NCI-H460 (cell line): ENCODE measurements around the gene CAPN2. TPM values are rescaled to one million over a fixed set of nuclear protein-coding genes. Genes with fewer than 3 reads are reported as not detected.

ENCODE experiments used
- DNase-seq: peaks from one replicate; pipeline ENCODE4 v3.0.0-alpha.2; 2016; ENCODE audit warnings: low read depth; ENCODE audit errors: extremely low read depth
- polyA plus RNA-seq: library from polyadenylated mRNA; depleted of rRNA; stranded (reverse); fragments of >200 nt; gene quantifications from 2 replicates; pipeline ENCODE4 v1.2.3, GENCODE V29; 2014; cell fraction: nucleus; rRNA removed
- total RNA-seq: library from RNA; depleted of rRNA; stranded (reverse); fragments of >200 nt; shearing (Covaris generic); gene quantifications from 2 replicates; pipeline ENCODE4 v1.2.3, GENCODE V29; 2014; rRNA removed

The CAPN2 gene
- total RNA-seq: 244 and 256 TPM in 2 replicates
- polyA plus RNA-seq: 192 and 215 TPM in 2 replicates

DNA sequence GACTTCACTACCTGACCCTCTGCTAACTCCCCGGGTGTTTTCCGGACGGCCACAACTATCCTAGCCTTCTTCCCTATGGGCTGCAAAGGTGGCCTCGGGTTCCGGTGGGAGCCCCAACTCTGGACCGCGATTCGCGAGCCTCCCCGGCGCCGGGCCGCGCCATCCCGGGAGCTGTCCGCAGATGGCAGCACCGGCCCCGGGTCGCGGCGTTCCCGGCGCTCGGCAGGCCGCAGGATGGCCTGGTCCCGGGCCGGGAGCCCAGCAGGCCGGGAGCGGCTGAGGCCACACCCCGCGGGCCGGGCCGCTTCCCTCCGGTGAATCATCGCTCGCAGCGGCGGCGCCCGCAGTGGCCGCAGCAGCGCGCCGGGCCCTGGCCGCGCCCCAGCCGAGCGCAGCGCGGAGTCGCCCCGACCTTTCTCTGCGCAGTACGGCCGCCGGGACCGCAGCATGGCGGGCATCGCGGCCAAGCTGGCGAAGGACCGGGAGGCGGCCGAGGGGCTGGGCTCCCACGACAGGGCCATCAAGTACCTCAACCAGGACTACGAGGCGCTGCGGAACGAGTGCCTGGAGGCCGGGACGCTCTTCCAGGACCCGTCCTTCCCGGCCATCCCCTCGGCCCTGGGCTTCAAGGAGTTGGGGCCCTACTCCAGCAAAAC lies at the start of gene CAPN2:
Gene CAPN2 (plus strand): TSS at position 346 of the 656 bp plus-strand sequence. CDS start 102 bp downstream, at position 448.
- peak; percentile 88 for DNase-seq

DNA sequence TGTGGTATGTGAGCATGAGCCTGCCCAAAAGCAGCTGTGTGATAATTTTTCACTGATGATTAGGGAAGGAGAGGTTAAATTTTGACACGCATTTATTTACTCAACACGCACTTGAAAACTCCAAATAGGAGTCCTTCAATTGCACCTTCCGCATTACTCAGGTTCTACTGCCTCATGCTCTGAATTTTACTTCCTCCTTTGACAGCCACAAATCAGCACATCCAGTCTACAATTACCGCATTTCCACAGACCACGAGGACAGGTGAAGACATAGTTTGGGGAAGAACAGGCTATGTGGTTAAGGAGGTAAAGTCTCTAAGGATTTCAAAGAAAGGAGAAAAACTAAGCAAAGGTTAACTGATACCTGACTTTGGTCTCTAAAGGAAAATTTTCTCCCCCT lies 49.4 kb upstream of the CAPN2 start:
- DNase-seq: no peak

DNA sequence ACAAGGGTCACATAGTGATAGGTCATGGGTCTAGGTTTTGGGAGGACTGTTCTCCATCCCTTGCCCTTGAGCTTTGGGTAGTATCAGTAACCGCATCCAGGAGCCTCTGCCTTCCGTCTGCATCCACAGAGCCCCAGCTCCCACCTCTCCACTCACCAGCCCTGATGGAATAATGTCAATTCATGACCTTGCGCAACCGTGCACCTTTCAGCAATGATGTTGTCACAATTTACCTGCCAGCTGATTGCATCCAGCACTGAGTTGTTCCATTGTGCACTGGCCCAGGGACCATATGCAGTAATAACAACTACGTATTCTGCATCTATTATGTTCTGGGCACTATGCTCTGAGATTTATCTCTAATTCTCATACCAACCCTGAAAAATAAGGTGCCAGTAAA lies 48.2 kb upstream of the CAPN2 start:
- no peak for DNase-seq

DNA sequence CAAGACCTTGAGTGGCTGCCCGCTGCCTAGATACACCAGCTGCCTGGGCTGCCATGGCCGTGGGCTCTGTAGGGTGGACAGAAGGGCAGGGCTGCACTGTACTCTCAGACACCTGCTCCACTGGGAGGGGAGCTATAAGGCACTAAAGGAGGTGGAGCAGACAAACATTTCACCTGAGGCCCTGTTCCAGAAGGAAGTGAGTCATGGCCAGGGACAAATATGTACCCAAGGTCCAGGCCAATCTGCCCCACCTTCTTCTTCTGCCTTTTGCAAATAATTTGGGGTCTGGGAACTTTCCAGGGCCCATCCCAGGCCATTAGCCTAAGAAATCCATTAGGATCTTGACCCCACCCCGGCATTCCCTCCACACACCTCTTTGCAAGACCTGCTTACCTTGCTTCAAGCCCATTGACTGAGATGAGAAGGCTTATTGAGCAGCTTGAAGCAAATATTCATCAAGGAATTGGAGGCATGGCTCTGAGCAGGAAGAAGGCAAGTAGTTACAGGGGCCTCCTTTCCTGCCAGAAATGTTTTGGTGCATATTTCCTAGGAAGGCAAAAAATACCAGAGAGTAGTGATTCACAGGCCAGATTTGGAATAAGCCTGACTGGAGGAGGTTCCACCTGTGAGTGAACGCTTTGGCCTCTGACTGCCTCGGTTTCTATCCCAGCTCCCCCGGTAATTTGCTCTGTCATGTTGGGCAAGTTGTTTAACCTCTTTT lies 46.6 kb upstream of the CAPN2 start, which contains the start of gene CAPN8:
Gene CAPN8 (minus strand): TSS at position 110 of the 721 bp plus-strand sequence. CDS start 55 bp downstream, at position 55.
- no peak for DNase-seq

DNA sequence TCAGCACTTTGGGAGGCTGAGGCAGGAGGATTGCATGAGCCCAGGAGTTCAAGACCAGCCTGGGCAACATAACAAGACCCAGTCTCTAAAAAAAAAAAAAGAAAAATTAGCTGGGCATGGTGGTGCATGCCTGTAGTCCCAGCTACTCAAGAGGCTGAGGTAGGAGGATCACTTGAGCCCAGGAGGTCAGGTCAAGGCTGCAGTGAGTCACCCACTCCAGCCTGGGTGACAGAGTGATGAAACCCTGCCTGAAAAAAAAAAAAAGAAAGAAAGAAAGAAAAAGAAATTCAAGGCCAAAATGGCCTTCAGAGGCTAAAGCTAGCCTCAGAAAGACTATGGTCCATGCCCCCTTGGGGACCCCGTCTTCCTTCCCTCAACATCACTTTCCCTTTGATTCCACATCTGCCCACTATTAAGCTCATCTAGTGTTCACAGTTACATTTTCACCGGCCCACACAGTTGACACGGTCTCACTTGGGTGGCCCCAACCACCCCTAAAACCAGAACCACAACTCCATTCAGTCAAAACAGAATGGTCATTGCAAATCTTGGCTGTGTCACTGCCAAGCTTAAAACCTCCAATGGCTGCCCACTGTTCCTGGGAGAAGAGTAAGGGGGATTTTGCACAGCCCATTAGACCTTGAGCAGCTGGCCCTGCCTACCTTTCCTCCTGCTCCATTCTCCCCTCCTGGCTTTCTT lies 44.7 kb upstream of the CAPN2 start:
- no peak for DNase-seq

DNA sequence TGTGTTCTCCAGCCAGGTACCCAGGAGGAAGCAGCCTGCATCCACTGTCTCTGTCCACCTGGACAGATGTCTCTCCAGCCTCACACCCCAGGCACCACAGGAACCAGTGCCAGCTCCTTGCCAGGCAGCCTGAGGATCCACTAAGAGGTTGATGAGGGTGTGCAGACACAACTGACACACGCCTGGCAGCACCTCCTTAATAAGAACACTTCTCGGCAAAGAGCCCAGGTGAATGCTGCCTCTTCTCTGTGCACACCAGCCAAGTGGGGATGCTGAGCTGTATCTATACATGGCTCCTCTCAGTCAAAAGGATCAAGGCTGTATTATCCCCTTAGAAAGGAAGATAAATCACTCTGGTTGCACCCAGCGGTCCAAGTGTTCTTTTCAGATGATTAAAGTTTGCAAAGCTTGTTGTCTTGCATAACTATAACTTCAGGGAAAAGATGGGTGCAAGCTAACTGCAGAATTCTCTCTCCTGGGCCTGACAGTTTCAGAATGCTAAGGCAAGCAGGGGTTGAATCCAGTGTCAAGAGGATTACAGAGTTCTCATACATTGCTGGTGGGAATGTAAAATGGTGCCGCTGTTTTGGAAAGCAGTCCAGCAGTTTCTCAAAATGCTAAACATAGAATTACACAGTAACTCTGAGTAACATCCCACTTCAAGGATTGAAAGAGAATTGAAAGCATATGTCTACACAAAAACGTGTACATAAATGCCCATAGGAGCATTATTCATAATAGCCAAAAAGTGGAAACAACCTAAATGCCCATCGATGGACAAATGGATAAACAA lies 43.1 kb upstream of the CAPN2 start:
- DNase-seq: no peak

DNA sequence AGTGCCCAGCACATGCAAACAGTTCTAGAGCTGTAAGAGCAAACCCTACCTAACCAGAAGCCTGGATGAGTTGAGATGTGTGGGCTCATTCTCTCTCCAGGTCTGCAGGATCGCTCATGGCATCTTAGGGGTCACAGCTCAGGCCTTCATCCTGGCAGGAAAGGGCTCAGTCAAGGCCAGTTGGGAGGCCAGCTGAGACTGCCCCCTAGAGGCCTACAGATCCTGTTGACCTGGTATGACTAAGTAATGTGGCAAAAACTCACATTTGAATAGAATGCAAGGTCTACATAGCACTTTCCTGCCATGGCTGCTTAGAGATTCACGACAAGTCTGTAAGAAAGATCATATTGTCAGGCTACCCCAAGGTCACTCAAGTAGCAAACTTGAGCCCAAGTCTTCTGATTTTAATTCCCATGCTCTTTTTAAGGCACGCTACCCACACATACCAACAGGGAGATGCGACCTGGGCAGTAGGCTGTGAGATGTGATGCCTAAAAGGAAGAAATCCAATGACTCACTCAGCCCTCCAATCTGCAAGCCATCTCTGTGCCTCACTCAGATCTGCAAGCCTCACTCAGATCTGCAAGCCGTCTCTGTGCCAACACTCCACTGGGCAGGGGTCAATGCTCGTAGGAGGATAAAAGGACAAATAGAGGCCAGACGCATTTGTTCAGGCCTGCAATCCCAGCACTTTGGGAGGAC lies 41.7 kb upstream of the CAPN2 start:
- peak; percentile 32 for DNase-seq

DNA sequence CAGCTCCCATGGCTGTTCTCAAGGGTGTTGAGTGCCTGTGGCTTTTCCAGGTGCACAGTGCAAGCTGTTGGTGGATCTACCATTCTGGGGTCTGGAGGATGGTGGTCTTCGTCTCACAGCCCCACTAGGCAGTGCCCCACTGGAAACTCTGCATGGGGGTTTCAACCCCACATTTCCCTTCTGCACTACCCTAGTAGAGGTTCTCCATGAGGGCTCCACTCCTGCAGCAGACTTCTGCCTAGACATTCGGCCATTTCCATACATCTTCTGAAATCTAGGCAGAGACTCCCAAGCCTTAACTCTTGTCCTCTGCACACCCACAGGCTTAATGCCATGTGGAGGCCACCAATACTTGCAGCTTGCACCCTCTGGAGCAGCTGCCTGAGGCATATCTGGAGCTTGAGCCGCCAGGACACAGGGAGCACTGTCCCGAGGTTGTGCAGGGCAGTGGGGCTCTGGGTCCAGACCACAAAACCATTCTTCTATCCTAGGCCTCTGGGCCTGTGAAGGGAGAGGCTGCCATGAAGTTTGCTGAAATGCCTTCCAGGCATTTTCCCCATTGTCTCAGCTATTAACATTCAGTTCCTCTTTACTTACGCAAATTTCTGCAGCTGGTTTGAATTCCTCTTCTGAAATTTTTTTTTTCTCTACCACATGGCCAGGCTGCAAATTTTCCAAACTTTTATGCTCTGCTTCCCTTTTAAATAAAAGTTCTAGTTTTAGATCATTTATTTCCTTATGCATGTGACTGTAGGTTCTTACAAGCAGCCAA lies 38.0 kb upstream of the CAPN2 start:
- no peak for DNase-seq

DNA sequence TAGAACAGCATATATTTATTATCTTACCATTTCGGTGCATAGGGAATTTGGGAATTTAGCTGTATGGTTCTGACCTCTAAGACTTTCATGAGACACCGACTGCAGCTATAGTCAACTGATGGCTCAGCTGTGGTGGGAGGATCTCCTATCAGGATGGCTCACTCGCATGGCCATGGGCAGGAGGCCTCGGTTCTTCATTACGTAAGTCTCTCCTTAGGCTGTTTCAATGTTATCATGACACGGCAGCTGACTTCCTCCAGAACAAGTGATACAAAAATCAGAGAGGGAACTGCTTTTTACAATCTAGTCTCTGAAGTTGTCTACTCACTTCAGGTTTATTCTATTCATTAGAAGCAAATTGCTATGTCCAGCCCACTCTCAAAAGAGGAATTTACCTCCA lies 33.5 kb upstream of the CAPN2 start:
- DNase-seq: no peak

DNA sequence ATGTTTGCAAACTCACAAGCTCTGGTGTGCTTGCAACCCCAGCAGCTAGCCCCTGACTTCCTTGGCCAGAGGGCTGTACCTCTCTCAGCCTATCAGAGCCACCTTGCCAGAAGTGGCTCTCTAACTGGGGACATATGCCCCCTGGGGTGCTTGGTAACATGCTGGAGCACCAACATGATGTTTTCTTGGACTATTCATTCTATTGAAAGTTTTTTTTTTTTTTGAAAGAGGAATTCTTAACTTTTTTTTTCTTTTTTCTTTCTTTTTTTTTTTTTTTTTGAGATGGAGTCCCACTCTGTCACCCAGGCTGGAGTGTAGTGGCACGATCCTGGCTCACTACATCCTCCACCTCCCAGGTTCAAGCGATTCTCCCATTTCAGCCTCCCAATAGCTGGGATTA lies 32.2 kb upstream of the CAPN2 start:
- no peak for DNase-seq

DNA sequence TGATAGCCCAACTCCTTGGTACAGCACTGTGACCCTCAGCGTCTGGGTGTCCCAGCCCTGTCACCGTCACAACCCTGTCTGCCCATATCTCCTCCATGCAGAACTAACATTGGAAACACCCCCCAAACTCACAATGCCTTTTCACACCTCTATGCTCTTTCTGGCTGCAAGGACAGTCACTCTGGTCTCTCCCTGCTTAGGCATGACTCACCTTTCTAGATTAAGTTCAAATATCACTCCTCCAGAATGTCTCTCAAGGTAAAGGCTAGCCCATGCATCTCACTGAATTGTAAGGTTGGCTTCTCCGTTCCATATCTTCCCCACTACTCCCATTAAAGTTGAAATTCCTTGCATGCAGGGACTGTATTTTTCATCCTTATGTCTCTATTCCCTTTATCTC lies 29.8 kb upstream of the CAPN2 start:
- no peak for DNase-seq

DNA sequence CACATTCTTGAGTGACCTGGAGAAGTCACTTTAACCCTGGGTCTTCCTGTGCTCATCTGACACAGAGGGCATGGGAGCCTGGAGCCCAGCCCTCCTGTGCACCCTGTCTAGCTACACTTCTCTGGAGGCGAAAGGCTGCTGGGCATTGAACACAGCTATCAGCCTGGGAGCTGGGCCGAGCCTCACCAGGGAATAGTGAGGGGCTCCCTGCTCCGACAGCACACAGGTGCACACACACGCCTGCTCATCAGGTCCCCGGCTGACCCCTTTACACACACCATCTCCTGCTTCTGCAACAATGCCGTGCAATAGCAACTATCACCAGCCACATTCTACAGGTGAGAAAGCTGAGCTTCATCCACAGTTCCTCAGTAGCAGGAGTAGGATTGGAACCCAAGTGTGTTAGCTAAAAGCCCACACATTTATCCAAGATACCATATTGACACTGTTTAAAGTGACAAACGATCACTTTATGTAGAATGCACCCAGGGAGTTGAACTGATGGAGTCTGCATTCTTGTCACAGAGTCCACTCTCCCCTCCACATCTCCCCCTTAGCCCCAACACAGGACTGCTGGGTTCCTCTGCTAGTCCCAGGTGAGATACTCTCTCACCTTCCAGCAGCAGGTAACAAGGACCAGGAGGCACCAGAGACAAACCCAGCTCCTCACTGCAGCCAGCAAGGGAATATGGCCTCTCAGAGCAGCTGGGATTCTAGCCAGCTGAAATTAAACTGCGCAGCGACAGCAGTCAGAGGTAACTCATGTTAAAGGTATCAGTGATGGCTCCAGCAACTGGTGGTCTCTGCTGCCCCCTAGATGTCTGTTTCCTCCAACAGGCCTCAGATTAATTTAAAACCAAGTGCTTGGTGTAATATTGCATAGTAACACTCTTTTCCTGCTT lies 28.5 kb upstream of the CAPN2 start:
- peak; percentile 60 for DNase-seq

DNA sequence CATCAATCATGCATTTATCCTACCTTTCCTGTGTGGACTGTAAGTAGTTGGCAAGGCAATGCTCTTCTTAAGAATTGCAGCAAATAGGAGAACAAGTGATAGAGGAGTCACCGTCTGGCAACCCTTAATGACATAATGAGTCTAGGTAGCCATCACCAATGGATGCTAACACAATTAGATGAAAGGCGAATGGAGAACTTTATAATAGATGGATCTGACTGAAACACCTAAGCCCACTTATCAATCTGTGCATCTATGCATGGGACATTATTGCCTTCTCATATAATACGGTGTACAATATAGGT lies 27.9 kb upstream of the CAPN2 start:
- no peak for DNase-seq

DNA sequence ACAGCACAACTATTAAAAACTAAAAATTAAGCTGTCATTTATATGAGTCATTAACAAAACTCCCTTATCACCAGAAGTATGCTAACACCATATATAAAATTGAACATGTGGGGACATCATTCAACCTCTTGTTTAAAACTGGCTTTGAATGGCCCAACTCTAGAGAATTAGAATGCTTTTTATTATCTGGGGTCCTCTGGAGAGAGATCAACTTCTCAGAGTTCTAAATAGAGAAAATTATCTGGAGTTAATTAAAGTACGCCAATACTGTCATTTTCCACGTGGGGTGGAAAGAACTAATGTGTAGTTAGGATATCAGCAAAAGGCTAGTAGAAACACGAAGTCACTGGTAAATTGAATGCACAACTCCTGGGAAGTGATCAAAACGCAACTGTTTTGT lies 21.2 kb upstream of the CAPN2 start:
- no peak for DNase-seq

DNA sequence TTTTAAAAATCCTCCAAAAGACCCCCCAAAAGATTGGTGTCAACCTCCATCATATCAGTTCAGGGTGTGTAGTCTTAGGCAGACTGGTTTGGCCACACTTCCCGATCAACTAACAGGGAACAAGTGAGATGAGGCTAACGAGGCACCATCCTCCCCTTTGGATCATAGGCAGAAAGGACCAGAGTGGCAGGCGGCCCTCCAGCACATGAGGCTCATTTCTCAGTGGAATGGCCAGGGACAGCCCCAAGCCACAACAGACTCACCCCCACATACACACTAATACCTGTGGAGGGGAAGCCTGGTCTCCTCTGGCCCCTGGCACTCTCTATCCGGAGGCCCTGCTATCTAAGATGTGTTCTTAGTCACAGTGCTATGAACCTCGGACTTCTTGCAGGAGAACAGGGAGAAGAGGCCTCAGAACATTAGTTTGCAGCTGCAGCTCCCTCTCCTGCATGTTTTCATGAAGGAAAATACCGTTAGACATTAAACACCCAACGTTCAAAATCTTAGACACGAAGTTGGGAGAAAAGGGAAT lies 17.3 kb upstream of the CAPN2 start:
- DNase-seq: no peak

DNA sequence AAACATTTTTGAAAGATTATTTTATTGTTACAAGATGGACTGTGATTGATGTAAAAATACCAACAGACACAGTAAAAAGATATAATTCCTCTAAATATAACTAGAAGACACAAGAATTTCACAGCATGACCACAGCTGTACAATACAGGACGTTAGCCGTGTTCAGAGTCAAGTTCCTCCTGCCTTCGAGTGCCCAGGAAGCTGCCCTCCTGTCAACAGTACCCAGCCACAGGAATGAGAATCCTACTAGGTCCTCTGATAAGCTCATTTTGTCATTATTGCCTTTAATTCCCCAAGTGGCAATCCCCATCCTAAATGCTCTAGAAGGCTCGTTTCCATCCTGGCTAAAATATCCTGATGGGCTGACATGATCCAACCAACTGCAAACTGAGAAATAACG lies 16.4 kb upstream of the CAPN2 start:
- no peak for DNase-seq

DNA sequence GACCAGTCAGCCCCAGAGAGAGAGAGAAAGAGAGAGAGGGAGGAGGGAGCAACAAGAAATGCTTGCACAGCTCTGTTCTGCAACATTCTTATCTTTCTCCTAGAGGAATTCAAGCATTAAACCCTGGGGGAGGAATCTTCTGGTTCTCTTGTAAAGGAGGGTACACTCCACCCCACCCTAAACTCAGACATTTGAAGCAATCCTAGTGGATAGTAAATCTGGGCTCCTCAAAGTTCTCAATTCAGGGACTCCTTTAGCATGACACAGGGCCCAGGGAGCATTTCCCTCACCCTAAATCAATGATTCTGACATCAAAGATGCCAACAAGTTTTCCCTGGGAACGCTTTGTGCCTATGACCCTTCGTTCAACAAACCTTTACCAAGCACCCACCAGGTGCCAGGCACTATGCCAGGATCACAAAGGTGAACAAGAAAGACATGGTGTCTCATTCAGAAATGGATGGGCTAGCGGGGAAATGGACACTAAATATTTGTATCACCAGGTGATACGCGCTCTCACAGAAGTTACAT lies 11.9 kb upstream of the CAPN2 start:
- DNase-seq: no peak
